GM12864 (cell line): ENCODE results near the gene CYP1A2.

Experiments used
- DNase-seq: peaks from one replicate; pipeline ENCODE4 v3.0.0-alpha.2; 2011; ENCODE audit warnings: low read depth
- H3K4me3 ChIP-seq: 2 replicates; pipeline ENCODE4 v1.5.1; 2011; ENCODE audit warnings: mild to moderate bottlenecking, low read depth, low read length, control low read depth
- TF ChIP-seq, protein P1 (sequence below): IDR thresholded peaks from 2 replicates; pipeline ENCODE4 v1.5.1; 2011; ENCODE audit warnings: low read depth, mild to moderate bottlenecking, moderate library complexity, low read length, control low read depth, inconsistent platforms; ENCODE audit errors: missing control alignments

Gene CYP1A2

DNA sequence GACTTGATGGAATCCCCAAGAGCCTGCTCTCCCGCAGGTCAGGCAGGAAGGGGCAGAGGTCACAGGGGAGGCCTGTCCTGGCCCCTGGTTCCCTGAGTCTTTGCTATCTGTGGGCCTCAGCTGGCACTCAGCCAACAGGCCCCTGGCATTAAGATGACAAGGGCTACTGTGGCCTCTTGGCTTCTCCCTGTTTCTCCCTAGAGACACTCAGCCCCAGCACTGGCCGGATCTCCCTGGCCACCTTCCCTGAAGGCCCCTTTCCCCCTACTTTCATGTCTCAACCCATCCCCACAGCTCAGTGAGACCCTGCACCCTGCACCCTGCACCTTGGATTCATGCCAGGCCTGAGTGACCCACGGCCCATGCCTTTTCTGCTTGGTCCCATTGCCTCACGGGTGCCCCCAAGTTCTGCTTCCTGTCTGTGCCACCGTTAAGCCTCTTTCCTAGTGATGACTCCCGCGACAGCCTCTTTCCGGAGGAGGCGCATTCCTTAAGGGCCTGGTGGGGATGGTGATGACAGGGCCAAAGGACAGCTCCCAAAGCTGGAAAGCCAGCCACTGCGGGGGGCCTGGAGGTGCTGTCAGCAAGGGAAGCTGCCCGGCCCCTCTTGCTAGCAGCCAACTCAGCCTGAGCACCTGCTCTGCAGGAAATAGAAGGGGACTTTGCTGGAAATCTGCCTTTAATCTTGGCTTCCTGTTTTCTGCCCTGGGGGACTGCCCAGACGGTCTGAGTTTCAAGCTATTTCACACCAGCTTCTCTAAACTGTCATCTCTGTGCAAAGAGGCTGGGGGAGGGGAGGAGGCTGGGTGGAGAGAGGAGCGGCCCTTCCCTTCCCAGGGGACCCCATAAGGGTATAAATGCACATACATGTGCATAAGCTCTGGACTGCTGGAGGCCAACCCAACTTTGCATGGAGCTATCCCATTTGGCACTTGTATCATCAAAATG is 28.4 kb downstream of the CYP1A2 start:
- no peak for DNase-seq
- TF ChIP-seq, protein P1, sequence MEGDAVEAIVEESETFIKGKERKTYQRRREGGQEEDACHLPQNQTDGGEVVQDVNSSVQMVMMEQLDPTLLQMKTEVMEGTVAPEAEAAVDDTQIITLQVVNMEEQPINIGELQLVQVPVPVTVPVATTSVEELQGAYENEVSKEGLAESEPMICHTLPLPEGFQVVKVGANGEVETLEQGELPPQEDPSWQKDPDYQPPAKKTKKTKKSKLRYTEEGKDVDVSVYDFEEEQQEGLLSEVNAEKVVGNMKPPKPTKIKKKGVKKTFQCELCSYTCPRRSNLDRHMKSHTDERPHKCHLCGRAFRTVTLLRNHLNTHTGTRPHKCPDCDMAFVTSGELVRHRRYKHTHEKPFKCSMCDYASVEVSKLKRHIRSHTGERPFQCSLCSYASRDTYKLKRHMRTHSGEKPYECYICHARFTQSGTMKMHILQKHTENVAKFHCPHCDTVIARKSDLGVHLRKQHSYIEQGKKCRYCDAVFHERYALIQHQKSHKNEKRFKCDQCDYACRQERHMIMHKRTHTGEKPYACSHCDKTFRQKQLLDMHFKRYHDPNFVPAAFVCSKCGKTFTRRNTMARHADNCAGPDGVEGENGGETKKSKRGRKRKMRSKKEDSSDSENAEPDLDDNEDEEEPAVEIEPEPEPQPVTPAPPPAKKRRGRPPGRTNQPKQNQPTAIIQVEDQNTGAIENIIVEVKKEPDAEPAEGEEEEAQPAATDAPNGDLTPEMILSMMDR: peak; percentile 1
- H3K4me3 ChIP-seq: 0 out of 2 replicates have a peak overlapping the region, but pooled peaks have one; percentile 1

DNA sequence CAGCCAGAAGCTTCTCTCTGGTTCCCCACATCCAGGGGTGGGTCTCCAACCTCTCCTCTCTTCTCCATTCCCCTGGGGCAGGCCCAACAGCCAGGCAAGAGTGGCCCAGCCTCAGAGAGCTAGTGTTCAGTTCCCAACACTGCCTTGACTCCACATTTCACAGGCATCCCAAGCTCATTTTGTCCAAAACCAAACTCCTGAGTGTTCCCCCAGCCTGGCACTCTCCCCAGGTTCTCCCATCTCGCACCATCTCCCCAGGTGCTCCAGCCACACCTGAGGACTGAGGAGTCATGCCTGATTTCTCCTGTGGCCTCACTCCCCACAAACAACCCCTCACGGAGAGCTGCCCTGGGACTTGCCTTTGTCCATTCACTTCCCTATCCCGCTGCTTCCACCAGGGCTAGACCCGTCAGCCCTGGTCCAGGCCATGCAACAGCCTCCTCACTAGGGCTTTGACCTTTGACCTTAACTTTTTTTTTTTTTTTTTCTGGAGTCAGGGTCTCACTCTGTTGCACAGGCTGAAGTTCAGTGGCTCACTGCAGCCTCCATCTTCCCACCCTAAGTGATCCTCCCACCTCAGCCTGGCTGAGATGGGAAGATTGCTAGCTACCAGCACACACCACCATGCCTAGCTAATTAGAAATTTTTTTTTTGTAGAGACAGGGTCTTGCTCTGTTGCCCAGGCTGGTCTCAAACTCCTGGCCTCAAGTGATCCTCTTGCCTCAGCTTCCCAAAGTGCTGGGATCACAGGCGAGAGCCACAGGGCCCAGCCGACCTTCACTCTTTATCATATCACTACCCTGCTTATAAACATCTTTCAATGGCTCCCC is 29.3 kb downstream of the CYP1A2 start:
- no peak for DNase-seq
- TF ChIP-seq, protein P1: no peak
- no peak overlapping the region for H3K4me3 ChIP-seq

DNA sequence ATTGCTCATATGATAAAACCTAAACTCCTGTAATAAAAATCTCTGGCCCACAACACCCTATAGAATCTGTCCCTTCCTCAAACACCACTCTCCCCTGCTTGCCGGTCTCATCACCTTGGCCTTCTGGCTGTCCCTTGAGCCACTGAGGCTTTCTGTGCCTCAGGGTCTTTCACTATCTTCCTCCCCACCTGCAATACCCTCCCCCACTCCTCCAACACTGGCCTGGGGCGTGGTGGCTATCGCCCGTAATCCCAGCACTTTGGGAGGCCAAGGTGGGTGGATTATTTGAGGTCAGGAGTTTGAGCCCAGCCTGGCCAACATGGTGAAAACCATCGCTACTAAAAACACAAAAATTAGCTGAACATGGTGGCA is 29.9 kb downstream of the CYP1A2 start:
- TF ChIP-seq, protein P1: no peak
- no peak overlapping the region for H3K4me3 ChIP-seq
- no peak for DNase-seq

DNA sequence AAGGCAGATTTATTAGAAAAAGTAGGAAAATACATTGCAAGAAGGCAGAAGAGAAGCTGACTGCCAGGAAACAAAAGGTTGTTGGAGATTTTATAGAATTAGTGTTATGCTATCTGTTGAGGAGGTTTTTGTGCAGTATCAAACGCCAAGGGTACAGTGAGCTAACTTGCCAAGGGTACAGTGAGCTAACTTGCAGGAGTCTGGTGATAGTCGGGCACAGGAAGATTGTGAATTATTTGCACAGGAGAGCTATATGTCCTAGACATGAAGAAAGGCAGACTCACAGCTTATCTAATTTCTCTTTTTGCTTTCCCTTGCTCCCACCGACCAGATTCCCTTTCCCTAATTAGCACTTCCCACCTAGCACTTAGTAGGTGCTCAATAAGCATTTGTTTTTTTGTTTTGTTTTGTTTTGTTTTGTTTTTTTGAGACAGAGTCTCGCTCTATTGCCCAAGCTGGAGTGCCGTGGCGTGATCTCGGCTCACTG is 30.6 kb downstream of the CYP1A2 start:
- TF ChIP-seq, protein P1: no peak
- no peak for DNase-seq
- H3K4me3 ChIP-seq: no peak overlapping the region

DNA sequence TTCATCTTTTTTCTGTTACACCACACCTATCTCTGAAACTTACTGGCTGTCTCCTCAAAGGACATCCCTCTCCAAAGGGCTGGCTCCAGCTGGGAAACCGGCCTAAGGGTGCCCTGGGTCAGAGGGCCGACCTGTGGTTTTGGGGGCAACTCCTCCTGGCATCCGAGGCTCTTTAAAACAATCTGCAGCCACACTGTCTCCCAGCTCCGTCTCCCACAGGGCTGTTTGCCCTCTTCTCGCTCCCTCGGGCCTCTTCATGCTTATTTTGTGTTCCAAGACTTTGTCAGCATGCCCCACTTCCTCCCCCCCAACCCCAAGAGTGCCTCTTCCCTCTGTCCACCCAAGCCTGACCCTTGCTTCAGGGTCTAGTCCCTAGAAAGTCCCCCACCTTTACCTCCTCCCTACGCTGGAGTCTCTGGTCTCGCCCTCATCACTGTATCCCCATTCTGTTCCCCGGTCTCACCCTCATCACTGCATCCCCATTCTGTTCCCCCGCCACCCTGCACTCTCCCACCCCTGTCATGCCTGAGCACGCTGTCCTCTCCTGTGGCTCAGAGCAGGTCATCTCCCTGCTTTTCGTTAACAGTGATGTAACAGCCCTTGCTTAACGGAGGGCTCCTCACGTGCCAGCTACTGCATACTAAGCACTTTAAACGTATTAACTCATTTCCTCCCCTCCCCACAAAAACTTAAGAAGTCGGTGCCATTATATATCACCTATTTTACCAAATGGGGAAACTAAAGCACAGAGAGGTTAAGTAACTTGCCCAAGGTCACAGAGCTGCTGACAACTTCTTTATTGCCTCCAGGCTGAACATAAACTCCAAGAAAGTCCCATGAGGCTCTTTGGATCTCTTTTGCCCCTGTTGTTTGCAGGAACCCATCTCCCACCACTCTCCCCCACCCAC is 32.1 kb downstream of the CYP1A2 start:
- TF ChIP-seq, protein P1: no peak
- peak overlapping the region; percentile 66 for H3K4me3 ChIP-seq
- no peak for DNase-seq
